IMR-90 (cell line): ENCODE measurements around the gene SH3TC1. TPM values are rescaled to one million over a fixed set of nuclear protein-coding genes. Genes with fewer than 3 reads are reported as not detected.

Source experiments
- ATAC-seq: fragments of 200-7000 bp; cut with Tn5 transposase; 2 replicates; pipeline ENCODE4 v1.9.1; 2020; ENCODE audit warnings: low read depth, mild to moderate bottlenecking, moderate library complexity
- BruUV-seq: library from RNA; stranded (reverse); fragments of 400-500 nt; replicated peaks from 2 replicates; lab custom pipeline; 2021; lab: Mats Ljungman, UMichigan
- CTCF ChIA-PET: fragments of 300-600 bp; formaldehyde crosslinking; extraction: SDS; loops from one replicate; lab custom pipeline; 2021; ENCODE audit warnings: antibody characterized with exemption; lab: Yijun Ruan, JAX
- POLR2A ChIA-PET: fragments of 300-600 bp; sonication (Branson Sonifier 250); formaldehyde crosslinking; loops from one replicate; lab custom pipeline; 2022; ENCODE audit warnings: antibody characterized with exemption; ENCODE audit not compliant: unreplicated experiment; lab: Charles Lee
- DNase-seq: peaks from one replicate; pipeline ENCODE4 v3.0.0; 2013
- H2AFZ ChIP-seq: replicated peaks from 2 replicates; pipeline ENCODE3; 2013; ENCODE audit warnings: low read length, mild to moderate bottlenecking; ENCODE audit not compliant: poor library complexity
- H2AK5ac ChIP-seq: 2 replicates; pipeline ENCODE4 v1.6.1; 2013; ENCODE audit warnings: low read depth, low read length, inconsistent platforms
- H2AK9ac ChIP-seq: replicated peaks from 2 replicates; pipeline ENCODE3; 2013; ENCODE audit warnings: mild to moderate bottlenecking, low read depth, low read length, moderate library complexity; ENCODE audit not compliant: poor library complexity
- H2BK120ac ChIP-seq: 2 replicates; pipeline ENCODE4 v1.6.1; 2013; ENCODE audit warnings: low read depth, low read length, inconsistent platforms
- H2BK15ac ChIP-seq: 3 replicates; pipeline ENCODE4 v1.6.1; 2013; ENCODE audit warnings: low read depth, low read length, inconsistent platforms
- H2BK20ac ChIP-seq: 2 replicates; pipeline ENCODE4 v1.6.1; 2013; ENCODE audit warnings: low read depth, mild to moderate bottlenecking, inconsistent platforms, low read length, moderate library complexity
- H2BK5ac ChIP-seq: 2 replicates; pipeline ENCODE4 v1.6.1; 2013; ENCODE audit warnings: mild to moderate bottlenecking, low read depth, low read length, inconsistent platforms; ENCODE audit not compliant: poor library complexity, severe bottlenecking
- H3K14ac ChIP-seq: replicated peaks from 2 replicates; pipeline ENCODE4 v1.6.1; 2013; ENCODE audit warnings: low read depth, low read length, inconsistent platforms
- H3K18ac ChIP-seq: 2 replicates; pipeline ENCODE4 v1.6.1; 2013; ENCODE audit warnings: low read depth, low read length, control low read depth
- H3K23ac ChIP-seq: 2 replicates; pipeline ENCODE4 v1.6.1; 2013; ENCODE audit warnings: low read depth, low read length, inconsistent platforms
- H3K27ac ChIP-seq: 2 replicates; pipeline ENCODE4 v1.5.1; 2013; ENCODE audit warnings: mild to moderate bottlenecking, control low read depth, low read length; ENCODE audit not compliant: insufficient read depth
- H3K27me3 ChIP-seq: 2 replicates; pipeline ENCODE4 v1.6.1; 2013; ENCODE audit warnings: low read length; ENCODE audit not compliant: control insufficient read depth, insufficient read depth
- H3K36me3 ChIP-seq: 2 replicates; pipeline ENCODE4 v1.6.1; 2013; ENCODE audit warnings: low read length, mixed read lengths; ENCODE audit not compliant: control insufficient read depth, insufficient read depth
- H3K4ac ChIP-seq: 2 replicates; pipeline ENCODE4 v1.6.1; 2013; ENCODE audit warnings: low read depth, low read length, inconsistent platforms
- H3K4me1 ChIP-seq: 2 replicates; pipeline ENCODE4 v1.6.1; 2013; ENCODE audit warnings: low read length, mixed read lengths; ENCODE audit not compliant: control insufficient read depth, insufficient read depth
- H3K4me2 ChIP-seq: 2 replicates; pipeline ENCODE4 v1.6.1; 2013; ENCODE audit warnings: low read depth, mild to moderate bottlenecking, control low read depth, low read length, moderate library complexity
- H3K4me3 ChIP-seq: 2 replicates; pipeline ENCODE4 v1.5.1; 2013; ENCODE audit warnings: low read depth, mild to moderate bottlenecking, control low read depth, low read length, moderate library complexity; ENCODE audit not compliant: insufficient read depth
- H3K56ac ChIP-seq: 2 replicates; pipeline ENCODE4 v1.6.1; 2013; ENCODE audit warnings: low read length, inconsistent platforms; ENCODE audit not compliant: insufficient read depth; ENCODE audit errors: extremely low read depth
- H3K79me1 ChIP-seq, 2 experiments: 2 replicates each; pipeline ENCODE4 v1.6.1; 2013; ENCODE audit warnings: low read length in 2 of 2, inconsistent platforms in 1 of 2, low read depth in 1 of 2
- H3K9ac ChIP-seq: 2 replicates; pipeline ENCODE4 v1.6.1; 2013; ENCODE audit warnings: low read depth, low read length, control low read depth
- H3K9me1 ChIP-seq: 2 replicates; pipeline ENCODE4 v1.6.1; 2013; ENCODE audit warnings: low read length, inconsistent platforms; ENCODE audit not compliant: insufficient read depth
- H3K9me3 ChIP-seq: 2 replicates; pipeline ENCODE4 v1.6.1; 2013; ENCODE audit warnings: low read length; ENCODE audit not compliant: control insufficient read depth, insufficient read depth
- H4K20me1 ChIP-seq: 2 replicates; pipeline ENCODE4 v1.6.1; 2013; ENCODE audit warnings: low read length, inconsistent platforms; ENCODE audit not compliant: insufficient read depth
- H4K5ac ChIP-seq: 2 replicates; pipeline ENCODE4 v1.6.1; 2013; ENCODE audit warnings: mild to moderate bottlenecking, low read depth, low read length, control low read depth
- H4K8ac ChIP-seq, 2 experiments: 2 replicates each; pipeline ENCODE4 v1.6.1; 2013; ENCODE audit warnings: low read depth in 2 of 2, low read length in 2 of 2, control low read depth in 1 of 2, inconsistent platforms in 1 of 2
- H4K91ac ChIP-seq: 2 replicates; pipeline ENCODE4 v1.6.1; 2013; ENCODE audit warnings: low read depth, low read length, inconsistent platforms; ENCODE audit not compliant: insufficient read depth
- CEBPB ChIP-seq: IDR thresholded peaks from 2 replicates; pipeline ENCODE4 v1.6.1; 2012; ENCODE audit warnings: low read depth, low read length, improper control_type of control experiment
- CHD1 ChIP-seq: IDR thresholded peaks from 2 replicates; pipeline ENCODE4 v1.6.1; 2012; ENCODE audit warnings: low read depth, low read length, improper control_type of control experiment
- MAFK ChIP-seq: IDR thresholded peaks from 2 replicates; pipeline ENCODE4 v1.6.1; 2012; ENCODE audit warnings: low read depth, low read length, improper control_type of control experiment
- MAZ ChIP-seq: IDR thresholded peaks from 2 replicates; pipeline ENCODE4 v1.6.1; 2012; ENCODE audit warnings: low read depth, mild to moderate bottlenecking, low read length, improper control_type of control experiment, moderate library complexity, borderline replicate concordance
- NFE2L2 ChIP-seq: fragments of 150-350 bp; IDR thresholded peaks from 2 replicates; pipeline ENCODE4 v1.6.1; 2016; ENCODE audit warnings: low read depth, mild to moderate bottlenecking, low read length
- POLR2A ChIP-seq: IDR thresholded peaks from 2 replicates; pipeline ENCODE4 v1.6.1; 2012; ENCODE audit warnings: mild to moderate bottlenecking, low read depth, low read length
- RAD21 ChIP-seq: IDR thresholded peaks from 2 replicates; pipeline ENCODE4 v1.6.1; 2012; ENCODE audit warnings: low read length, improper control_type of control experiment
- SMC3 ChIP-seq: fragments of 150-350 bp; IDR thresholded peaks from 2 replicates; pipeline ENCODE4 v1.6.1; 2016; ENCODE audit warnings: low read depth, mild to moderate bottlenecking, antibody characterized with exemption, low read length, moderate library complexity
- WGBS, 2 experiments: methylation state at CpG; one replicate each; pipeline versions ENCODE4 v1.1.5 to v1.1.7; 2013; ENCODE audit warnings: missing lambda C conversion rate in 2 of 2; ENCODE audit not compliant: insufficient read length in 1 of 2; ENCODE audit errors: extremely low coverage in 2 of 2; 5-methylcytosine and 5-hydroxymethylcytosine counted together
- dilution Hi-C: fragments of 300-500 bp; cut with HindIII; formaldehyde crosslinking; loops from one replicate; pipeline ENCODE4 v1.14.3; 2018; ENCODE audit warnings: low sequenced_read_pairs; ENCODE audit not compliant: unreplicated experiment
- in situ Hi-C: fragments of 300-500 bp; cut with MboI; formaldehyde crosslinking; loops from 3 replicates; pipeline ENCODE4 v1.14.3; 2019; ENCODE audit warnings: low sequenced_read_pairs, inconsistent platforms, mixed read lengths
- intact Hi-C: fragments of 100-400 bp; cut with micrococcal nuclease; formaldehyde crosslinking; loops from 2 replicates; pipeline ENCODE4 v1.10.0; 2022
- polyA plus RNA-seq, 3 experiments: library from polyadenylated mRNA; depleted of rRNA; stranded (reverse); fragments of >200 nt; gene quantifications; 2 replicates each; pipeline ENCODE4 v1.2.3, GENCODE V29; 2012; ENCODE audit warnings: low replicate concordance in 1 of 3
- total RNA-seq: library from RNA; depleted of rRNA; stranded (reverse); fragments of >200 nt; gene quantifications from 2 replicates; pipeline ENCODE4 v1.2.3, GENCODE V29; 2012
- TF ChIP-seq, protein P1 (sequence below): fragments of 150-350 bp; IDR thresholded peaks from 2 replicates; pipeline ENCODE4 v1.6.1; 2017; ENCODE audit warnings: mild to moderate bottlenecking, antibody characterized with exemption, low read length, low read depth
- TF ChIP-seq, protein P2 (sequence below): fragments of 150-350 bp; IDR thresholded peaks from 2 replicates; pipeline ENCODE4 v1.6.1; 2016; ENCODE audit warnings: low read depth, mild to moderate bottlenecking, low read length, moderate library complexity, borderline replicate concordance
- TF ChIP-seq, protein P3 (sequence below): conservative IDR thresholded peaks from 2 replicates; pipeline ENCODE4 v1.5.1; 2012; ENCODE audit warnings: mild to moderate bottlenecking, low read depth, low read length, improper control_type of control experiment

The SH3TC1 gene
- total and polyA plus RNA-seq, 2 of the 4 experiments (the other 2 are of a cell fraction), result 1.6 to 2.2 TPM

DNA sequence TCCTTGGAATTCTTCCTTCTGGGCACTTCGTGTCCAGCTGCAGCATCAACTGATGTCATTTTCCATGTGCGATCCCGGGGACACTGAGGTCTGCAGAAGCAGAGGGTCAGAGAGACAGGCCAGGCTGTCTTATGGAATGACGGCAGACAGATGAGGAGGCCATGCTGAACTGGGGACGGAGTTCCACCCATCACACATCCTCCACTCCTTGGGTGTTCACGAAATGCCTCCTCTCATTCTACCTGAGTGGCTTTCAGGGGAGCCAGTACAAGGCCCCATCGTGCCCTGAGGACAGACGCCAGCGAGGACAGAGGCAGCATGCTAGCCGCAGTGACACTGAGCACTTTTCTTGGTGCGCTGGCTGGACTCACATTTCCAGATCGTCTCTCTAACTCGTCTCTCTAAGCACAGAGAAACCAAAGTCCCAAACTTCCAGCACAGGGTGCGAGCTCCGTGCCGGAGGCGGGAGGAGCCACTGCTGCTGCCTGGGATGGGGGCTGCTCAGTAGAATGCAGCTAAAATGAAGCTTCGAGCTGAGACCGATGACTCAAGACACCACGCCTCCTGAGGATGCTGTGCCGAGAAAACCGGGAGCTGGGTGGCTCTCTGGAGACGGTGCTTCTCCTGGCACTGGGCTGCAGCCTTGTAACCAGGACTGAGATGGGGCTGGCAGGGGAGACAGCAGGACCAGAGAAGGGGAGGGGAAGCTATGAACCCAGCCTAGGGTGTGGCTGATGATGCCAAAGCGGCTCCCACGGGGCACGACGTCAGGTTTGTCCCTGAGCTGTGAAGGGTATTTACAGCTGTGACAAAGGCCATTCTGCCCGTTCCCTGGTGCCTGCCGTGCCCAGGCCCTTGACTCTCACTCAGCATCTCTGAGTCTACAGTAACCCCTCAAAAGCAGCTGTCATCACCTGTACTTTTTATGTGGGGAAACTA, 48.7 kb upstream of the SH3TC1 start (continued):
- no peak for TF ChIP-seq MAZ
- TF ChIP-seq CEBPB, result no peak

DNA sequence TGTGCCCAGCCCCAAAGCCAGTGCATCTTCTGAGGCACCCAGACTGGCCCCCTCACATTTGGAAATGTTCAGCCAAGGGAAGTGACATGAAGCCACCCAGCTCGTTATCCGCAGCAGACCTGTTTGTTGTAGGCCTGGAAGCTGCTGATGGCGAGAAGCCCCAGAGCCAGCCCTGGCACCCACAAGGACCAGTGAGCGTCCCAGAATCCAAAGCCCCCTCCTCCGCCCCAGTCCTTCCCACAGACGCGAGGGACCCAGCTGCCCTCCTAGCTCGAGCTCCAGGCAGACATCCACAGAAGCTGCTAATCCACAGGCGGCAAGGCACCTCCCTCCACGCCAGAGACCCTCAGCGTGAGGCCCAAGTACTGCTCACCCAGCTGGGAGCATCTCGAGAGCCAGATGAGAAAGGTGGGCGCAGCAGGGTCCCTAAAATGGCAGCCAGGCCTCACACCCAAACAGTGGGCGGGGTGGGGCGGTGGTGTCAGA, 47.9 kb upstream of the SH3TC1 start:
- Histone ChIP-seq H3K18ac (no peak overlapping the region), H3K56ac (no peak overlapping the region), H3K14ac (no peak overlapping the region), H3K4me1 (no peaks in the 10 kb centered on the region), H3K23ac (no peak overlapping the region), H3K27ac (no peak overlapping the region), H2AK5ac (no peak overlapping the region), H2BK5ac (no peak overlapping the region), H4K5ac (no peak overlapping the region), H3K9me3 (no peaks in the 10 kb centered on the region), H2BK20ac (no peak overlapping the region), H2BK15ac (no peak overlapping the region), H2AFZ (no peak overlapping the region), H4K8ac (no peak overlapping the region), H3K4me2 (no peak overlapping the region), H4K91ac (no peak overlapping the region), H4K20me1 (no peaks in the 10 kb centered on the region; the same call in 1 of the 2 replicates), H3K36me3 (no peaks in the 10 kb centered on the region), H3K79me1 (no peaks in the 10 kb centered on the region), H3K9me1 (0 out of 2 replicates have a peak, but pooled peaks cover 4% of the 10 kb centered on the region), H3K4ac (no peak overlapping the region), H2BK120ac (no peak overlapping the region), H2AK9ac (no peak overlapping the region), H3K27me3 (peaks cover 66% of the 10 kb centered on the region), H3K9ac (no peak overlapping the region), H3K4me3 (no peak overlapping the region)
- intact Hi-C loops (no loop called here), in situ Hi-C loops (no loop called here), dilution Hi-C loops (no loop called here)
- ChIA-PET POLR2A (no interaction called here), CTCF (interaction anchor here (0.6 kb wide), 1 partner anchor 382 kb away, joined by 3 read pairs; no protein-coding TSS in a partner anchor)
- no TSS peak for BruUV-seq
- 73% methylated on average over 5 of the region's 15 CpGs; no CpG with 5 or more reads in 1 of the 2 experiments for whole genome bisulfite sequencing, 2 experiments
- DNase-seq, result no peak
- ATAC-seq, result no peak
- TF ChIP-seq SMC3 (no peak), RAD21 (no peak), CEBPB (no peak), POLR2A (no peak), MAZ (no peak), NFE2L2 (no peak), CHD1 (no peak), MAFK (no peak)
- TF ChIP-seq, protein P1, sequence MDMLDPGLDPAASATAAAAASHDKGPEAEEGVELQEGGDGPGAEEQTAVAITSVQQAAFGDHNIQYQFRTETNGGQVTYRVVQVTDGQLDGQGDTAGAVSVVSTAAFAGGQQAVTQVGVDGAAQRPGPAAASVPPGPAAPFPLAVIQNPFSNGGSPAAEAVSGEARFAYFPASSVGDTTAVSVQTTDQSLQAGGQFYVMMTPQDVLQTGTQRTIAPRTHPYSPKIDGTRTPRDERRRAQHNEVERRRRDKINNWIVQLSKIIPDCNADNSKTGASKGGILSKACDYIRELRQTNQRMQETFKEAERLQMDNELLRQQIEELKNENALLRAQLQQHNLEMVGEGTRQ, result no peak
- TF ChIP-seq, protein P2, sequence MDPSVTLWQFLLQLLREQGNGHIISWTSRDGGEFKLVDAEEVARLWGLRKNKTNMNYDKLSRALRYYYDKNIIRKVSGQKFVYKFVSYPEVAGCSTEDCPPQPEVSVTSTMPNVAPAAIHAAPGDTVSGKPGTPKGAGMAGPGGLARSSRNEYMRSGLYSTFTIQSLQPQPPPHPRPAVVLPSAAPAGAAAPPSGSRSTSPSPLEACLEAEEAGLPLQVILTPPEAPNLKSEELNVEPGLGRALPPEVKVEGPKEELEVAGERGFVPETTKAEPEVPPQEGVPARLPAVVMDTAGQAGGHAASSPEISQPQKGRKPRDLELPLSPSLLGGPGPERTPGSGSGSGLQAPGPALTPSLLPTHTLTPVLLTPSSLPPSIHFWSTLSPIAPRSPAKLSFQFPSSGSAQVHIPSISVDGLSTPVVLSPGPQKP, result no peak
- TF ChIP-seq, protein P3, sequence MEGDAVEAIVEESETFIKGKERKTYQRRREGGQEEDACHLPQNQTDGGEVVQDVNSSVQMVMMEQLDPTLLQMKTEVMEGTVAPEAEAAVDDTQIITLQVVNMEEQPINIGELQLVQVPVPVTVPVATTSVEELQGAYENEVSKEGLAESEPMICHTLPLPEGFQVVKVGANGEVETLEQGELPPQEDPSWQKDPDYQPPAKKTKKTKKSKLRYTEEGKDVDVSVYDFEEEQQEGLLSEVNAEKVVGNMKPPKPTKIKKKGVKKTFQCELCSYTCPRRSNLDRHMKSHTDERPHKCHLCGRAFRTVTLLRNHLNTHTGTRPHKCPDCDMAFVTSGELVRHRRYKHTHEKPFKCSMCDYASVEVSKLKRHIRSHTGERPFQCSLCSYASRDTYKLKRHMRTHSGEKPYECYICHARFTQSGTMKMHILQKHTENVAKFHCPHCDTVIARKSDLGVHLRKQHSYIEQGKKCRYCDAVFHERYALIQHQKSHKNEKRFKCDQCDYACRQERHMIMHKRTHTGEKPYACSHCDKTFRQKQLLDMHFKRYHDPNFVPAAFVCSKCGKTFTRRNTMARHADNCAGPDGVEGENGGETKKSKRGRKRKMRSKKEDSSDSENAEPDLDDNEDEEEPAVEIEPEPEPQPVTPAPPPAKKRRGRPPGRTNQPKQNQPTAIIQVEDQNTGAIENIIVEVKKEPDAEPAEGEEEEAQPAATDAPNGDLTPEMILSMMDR, result no peak
